AG20443 (cell line): ENCODE data around the gene PALMD.

Source experiments
- DNase-seq: peaks from one replicate; pipeline ENCODE4 v3.0.0; 2012; ENCODE audit warnings: low spot score, mixed read lengths

The PALMD gene

DNA sequence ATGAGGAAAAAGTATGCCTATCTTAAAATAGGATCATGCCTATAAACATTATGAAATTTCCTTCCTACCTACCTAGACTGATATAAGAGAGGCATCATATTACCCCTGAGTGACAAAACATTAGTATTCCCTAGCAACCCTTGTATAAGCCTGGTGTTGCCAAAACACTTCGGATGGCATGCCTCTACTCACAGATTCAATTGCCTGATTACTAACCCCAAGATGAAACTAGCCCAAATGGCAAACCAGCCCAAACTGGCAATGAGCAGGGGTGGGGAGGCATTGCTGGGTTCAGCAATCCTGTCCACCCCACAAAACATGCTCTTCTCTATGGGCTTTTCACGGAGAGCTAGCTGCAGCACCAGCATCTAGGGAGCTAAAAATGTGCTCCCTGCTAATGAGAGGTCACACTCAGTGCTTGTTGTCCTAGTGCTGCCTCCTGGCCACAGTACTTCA lies 13.9 kb downstream of the PALMD start:
- DNase-seq = peak; percentile 21

DNA sequence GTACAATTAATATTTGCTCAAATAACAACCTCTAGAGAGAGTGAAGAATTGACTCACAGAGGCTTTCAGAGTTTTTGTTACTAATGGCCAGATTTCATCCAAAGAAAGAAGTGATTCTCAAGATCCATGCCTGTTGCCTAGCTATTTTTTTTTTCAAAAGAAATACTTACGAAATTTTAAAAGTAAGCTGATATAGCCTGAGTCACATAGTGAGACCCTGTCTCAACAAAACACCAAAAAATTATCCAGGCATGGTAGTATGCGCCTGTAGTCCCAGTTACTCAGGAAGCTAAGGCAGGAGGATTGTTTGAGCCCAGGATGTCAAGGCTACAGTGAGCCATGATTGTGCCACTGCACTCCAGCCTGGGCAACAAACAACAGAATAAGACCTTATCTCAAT lies 14.6 kb downstream of the PALMD start:
- no peak for DNase-seq

DNA sequence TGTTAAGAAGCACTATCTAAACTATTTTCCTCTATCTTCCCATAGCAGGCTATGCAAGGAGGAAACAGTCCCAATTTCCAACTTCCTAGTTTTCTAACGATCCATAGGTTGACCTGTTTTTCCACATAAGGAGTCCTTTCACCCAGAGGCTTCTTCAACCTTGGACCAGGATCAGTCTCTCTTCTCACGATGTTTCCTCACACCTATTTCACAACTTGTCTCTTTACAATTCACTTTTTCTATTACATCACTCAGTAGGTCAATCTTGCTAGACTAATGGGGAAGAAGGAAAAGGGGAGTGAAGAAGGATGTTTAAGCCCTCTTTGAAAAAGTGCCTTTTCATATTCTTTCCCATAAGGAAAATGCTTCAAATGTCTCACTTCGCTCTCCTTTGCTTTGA lies 15.9 kb downstream of the PALMD start:
- DNase-seq = no peak

DNA sequence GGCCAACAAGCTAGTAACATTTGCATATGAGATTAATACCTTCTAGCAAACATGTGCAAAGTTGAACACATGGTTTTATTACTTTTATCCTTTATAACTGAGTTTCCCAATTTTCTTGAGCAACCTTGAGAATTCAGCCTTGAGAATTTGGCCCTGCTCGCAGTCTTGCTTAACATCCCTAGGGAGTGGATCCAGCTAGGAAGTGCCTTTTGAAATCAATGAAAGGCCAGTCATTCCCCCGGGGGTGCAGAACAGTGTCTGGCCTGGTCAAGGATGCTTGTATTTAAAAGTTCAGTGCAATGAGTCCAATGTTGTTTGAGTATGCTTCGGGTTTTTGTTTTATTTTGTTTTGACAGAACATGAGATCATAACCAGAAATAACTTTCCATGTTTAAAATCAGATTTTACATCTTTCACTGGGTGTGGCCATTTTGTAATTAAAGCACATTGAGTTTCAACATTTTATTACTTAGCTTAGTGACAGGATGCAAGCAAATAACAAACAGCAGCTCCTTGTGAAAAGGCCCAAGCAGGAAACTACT lies 16.7 kb downstream of the PALMD start:
- peak; percentile 77 for DNase-seq

DNA sequence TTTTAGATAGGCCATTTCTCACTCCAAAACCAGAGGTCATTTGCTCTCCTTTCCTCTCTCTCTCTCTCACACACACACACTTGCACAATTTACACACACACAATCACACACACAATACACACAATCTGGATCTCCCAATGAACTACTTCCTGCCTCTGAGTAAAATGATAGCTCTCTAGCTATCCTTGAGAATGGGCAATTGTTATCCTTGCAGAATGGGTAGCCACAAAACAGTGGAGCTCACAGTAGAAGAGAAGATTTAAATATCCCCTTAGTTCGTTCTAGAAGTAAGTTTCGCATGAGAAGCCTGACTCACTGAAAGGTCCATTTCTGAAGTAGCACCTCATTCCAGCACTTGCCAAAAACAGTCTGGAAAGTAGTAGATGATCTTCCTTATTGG lies 17.6 kb downstream of the PALMD start:
- DNase-seq = no peak

DNA sequence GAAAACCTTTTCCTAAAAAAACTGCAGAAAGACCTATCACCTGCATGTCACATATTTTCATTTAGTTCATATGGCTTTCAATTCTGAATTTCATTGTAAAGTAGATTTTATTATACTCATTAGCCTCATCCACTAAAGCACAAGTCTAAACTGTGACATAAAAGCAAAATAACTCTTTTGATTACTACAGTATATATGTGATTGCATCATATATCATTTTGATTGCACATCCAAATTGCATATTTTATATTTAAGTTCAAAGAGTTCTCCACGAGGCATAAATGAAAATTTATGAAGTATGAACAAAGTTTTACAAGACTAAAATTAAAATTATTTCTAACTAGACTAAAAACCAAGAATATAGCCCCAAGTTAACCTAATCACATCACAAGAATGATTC lies 19.3 kb downstream of the PALMD start:
- no peak for DNase-seq

DNA sequence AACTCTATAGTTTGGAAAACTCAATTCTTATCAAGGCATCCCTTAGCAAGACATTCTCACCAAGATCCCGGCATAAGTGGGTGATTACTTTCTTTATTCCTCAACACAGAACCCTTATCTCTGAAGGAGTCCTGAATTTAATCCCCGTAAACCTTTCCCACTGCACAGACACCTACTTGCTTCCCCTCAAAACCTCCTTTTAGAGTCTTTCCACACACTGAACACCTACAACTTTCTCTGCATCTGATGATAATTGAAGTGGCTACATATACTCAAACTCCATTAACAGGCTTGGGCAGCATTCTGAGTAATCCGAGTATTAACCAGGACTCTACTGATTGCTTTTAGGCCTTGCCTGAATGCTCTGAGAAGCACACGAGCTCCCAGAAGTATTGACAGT lies 23.5 kb downstream of the PALMD start:
- DNase-seq = no peak

DNA sequence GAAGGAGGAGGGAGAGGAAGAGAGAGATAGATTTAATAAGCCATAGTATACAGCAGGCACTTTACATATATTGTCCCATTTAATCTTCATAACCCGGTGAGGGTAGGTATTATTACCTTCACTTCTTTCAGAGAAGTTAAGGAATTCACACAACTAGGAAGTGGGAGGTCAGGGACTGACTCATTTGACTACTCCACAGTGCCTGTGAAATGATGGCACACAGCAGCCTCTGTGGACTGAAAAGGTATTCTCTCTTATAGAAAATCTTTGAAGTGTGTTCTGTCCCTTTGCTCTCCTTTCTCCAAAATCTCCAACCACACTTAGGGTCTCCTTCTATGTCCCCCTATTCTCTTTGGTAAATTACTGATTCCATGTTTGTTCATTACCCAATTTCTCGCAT lies 23.9 kb downstream of the PALMD start:
- DNase-seq = no peak

DNA sequence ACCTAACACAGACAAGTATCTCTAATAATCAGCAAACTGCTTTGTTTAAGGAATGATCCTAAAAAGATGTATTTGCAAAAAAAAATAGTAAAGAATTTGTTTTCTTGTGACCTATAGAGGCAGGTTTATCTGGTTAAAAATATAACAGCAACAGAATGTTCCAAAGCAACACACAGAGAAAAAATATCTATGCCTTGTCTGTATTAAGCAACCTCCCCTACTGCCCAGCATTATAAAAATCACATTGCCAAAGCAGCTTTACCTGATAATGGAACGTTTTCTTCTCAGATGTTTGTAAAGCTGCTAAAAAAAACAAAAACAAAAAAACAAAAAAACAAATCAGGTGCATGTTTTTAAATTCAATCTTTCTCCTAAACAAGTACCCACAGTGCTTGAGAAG lies 24.7 kb downstream of the PALMD start:
- DNase-seq = no peak

DNA sequence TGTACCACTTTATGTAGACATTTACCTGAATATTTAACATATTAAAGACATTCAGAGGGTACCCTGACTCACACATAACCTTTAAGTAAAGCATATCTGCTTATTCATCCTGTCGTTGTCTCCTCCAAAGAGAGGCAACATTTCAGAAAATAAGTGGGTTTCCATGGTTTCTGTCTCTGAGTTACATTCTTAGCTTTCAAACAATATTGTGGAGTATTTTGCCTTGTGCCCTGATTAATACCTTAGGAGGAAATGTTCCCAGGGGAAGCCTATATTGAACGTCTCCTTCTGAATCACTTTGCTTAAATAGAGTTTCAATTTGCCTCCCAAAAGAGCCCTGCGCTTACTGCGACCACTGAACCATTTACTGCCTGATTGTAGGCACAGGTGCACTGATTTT lies 26.1 kb downstream of the PALMD start:
- no peak for DNase-seq

DNA sequence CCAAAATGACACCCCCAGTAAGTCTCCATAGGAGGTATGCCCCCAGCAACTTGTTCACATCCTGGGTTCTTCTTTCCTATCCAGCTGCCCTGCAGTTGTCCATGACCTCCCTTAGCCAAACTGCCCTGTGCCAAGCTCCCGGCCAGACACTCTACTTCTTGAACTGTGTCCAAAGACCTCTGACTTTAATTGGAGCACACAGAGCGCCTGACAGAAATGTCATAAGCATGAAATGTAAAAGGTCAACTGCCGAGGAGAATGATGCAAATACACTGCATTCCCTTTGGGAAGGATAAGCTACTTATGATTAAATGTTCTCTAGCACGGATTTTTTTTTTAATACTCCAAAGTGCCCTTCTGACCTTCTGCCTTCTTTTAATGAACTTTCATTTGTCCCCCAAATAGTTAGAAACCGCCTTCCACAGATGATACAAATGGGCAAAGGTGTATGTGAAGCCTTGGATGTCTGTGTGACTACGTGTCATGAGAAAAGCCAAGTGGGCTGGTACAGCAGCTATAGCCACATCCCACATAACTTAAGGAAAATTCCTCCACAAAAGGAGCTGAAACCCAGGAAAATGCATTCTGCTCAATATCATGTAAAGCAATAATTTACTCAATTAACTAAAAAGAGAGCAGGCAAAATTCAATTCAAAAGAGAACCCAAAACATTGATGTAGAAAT lies 26.8 kb downstream of the PALMD start:
- DNase-seq = peak; percentile 13

DNA sequence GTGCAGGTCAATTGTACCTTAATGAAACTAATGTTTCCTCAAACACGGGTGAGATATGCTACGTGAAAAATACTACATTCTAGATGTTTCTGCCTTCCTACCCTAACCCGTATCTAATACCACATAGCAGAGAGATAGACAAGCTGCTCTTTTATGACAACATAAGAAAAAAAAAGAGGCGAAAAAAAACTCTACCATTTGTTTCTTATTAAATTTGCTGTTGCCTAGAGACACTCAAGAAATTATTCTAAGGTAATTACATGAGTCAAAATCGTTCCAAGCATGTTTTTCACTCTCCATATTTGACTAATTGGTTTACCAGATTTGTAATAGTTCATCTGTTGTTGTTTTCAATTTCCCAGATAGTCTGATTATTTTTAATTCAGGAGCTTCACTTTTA lies 27.4 kb downstream of the PALMD start:
- no peak for DNase-seq

DNA sequence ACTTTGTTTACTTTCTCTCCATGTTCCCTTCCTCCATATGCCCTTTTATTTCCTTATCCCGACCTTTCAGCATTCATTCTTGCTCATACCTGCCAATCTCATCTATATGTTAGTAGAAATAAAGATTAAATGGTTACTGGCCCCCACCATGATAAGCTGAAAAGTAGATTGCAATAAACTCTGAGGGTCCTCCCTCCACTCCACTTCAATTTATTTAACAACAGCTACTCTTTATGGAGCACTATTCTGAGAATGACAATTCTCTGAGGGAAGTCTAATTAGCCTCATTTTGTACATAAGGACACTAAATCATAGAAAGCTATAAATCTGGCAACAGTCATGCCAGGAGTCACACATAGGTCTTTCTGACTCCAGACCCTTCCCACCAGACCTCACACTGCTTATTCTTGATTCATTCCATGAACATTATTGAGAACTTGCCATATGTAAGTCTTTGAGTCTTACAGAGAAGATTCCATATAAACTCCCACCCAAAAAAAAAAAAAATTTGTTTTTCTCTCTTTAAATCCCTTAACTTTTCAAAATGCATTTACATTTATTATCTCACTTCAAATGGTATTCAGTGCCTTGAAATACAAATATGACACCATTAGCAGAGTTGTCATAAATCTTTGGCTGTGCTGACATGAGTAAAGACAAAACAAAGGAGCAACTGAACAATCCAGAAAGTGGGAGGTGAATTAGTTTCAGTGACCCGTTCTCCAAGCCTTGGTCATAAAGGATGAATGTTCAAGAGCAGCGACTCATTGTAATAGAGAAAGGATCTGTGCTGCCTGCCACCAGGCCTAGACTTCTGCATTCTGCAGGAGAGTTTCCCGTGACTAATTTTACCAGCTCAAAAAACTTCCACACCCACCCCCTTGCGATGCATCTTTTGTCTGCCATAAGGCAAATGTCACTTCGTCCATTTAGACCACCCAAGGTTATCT lies 28.5 kb downstream of the PALMD start:
- no peak for DNase-seq

DNA sequence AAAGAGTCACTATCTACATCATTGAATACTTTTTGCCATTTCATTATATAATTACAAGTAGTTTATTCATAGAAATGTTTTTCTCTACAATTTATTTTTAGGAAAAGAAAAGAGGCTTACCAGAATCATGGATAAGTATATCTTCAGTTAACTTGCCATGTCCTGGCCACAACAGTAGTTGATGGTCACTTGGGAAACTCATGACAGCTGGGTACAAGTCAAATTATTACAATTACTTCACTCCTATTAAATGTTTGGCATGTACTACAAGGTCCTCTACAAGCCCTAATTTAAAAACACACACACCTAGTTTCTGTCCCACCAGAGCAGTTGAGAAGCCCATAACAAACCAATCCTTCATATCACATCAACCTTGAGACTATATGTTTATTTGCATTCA lies 29.4 kb downstream of the PALMD start:
- no peak for DNase-seq

DNA sequence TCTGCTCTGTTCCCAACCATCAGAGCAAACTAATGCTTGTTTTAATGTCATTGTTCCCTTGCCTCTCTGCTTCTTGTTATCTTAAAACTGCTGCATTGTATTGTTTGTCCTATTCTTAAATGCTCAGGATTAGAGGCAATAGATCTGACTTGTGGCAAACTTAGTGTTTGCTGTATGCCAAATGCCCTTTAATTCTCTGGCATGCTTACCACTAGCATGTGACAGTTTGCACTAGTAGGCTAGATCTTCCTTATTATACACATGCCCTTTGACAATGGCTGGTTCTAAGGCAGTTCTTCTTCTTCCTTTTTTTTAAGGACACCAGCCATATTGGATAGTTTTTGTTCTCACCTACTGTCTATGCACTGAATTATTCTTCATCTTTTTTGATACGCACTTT lies 30.1 kb downstream of the PALMD start:
- DNase-seq = no peak

DNA sequence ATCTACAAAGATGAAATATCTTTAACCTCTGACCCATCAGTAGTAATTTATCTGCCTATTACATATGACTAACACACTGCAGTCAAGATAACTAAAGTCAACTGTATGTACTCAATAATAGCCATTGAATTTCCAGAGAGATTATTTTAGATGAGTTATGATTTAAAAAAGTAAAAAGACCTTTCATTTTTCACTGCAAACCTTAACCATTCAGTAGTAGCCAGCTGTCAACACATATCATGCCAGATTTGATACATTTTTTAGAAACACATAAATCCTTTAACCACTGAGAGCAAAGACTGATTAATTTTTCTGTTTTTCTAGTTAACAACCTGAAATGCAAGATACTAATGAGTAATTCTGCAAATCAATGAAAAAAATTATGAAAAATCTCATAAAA lies 31.0 kb downstream of the PALMD start:
- DNase-seq = no peak

DNA sequence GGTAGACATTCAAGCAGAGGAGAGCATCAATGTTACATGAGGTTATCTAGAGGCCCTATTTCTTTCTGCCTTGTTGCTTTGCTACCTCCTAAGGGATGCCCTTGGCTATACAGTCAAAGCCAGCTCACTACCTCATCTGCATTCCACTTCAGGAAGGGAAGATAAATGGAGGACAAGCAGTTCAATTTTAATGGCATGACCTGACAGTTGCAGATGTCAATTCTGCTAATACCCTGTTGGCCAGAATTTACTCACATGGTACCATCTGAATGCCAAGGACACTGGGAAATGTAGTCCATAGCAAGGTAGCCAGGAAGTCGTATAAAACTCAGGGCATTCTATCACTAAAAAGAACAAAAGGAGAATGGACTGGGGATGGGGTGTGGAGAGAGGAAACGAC lies 31.5 kb downstream of the PALMD start:
- DNase-seq = no peak

DNA sequence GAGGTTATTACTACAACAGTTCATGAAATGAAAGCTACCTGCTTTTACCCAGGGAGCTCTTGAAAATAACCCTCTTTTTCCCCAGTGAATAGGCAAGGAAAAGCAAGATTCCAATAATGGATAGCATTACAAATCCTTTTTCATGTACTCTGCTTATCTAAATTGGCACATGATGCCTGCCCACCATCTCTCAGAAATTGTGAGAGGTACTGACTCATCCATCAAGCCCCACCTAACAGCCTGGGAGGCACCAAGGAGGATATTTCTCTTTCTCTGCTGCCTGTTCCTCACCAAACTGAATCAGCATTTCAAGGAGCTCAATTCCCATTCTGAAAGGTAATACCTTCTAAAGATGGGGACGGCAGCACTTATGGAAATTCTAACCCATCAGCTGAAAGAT lies 34.4 kb downstream of the PALMD start:
- DNase-seq = no peak

DNA sequence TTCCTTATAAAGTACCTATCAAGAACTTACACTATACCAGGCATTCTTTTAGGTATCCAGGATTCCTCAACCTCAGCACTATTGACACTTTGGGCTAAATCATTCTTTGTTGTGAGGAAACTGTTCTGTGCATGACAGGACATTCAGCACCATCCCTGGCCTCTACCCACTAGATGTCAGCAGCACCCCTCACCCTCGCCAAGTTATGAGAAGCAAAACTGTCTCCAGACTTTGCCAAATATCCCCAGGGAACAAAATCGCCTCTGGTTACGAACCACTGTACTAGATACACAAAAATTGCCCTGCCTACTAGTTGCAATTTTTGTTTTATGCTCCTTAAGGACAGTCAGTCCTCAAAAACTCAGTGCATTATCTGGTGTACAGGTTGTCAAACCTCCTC lies 35.7 kb downstream of the PALMD start:
- DNase-seq = no peak

DNA sequence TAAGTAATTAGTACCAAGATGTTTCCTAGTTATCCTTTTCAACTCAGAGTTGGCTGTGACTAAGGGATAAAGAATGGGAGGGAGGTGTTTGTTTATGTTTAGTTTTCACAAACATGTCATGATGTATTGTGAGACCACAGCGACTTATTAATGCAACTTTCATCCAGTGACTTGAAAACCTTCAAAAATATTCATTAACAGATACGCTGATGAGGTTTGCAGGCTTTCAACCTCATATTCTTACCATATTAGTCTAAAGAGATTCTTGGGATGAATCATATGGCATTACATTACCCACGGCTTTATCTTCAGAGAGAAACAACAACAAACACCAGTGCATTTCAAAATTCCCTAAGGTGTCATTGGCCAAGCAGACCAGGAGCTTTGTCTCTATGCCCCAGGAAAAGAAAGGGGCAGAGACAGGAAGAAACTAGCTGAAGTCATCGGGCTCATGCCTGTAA lies 36.4 kb downstream of the PALMD start:
- DNase-seq = peak; percentile 60

DNA sequence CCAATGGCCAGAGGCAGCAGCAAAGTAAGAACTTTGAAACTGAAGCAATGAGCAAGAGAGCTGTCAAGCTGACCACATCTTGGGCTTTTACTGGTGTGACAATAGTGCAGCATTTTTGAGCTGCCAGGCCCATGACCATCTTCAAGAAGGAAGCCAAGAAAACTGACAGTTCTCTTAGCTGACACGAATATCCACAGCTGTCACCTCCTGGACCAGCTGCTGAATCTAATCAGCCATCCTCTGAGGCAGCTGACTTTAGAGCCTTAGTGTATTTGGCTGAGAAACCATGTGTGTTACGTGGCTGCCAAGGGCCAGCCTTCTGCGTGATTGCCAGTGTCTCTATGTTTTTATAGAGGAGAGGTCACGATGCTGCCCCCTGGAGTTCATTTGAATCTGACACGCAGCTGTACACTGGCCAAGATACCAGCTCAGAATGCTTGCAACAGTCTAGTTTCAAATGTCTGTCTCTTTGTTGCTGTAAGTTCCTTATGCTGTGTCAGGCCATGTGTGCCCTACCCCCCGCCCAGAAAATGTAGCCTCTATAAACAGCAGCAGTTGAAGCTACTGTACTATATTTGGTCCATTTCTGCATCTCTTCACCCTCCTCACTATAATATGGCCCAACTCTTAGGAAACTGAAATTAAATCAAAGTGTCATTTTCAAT lies 39.7 kb downstream of the PALMD start:
- DNase-seq = peak; percentile 80

DNA sequence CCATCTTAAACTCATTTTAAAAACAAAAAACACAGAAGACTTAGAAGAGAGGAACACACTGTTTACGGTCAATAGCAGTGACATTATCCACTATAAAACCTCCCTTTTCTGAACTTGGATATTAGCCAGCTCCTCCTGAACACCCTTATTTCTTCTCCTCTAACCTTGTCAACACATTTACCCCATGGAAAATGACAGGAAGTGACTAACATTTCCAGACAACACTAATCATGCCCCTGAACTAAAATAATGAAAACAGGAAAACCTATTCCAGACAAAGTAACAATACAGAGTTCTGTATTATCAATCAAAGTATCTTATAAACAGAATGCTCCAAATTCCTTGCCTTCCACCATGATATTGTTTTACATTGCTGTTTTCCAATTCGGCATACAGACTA lies 45.3 kb downstream of the PALMD start:
- DNase-seq = no peak

DNA sequence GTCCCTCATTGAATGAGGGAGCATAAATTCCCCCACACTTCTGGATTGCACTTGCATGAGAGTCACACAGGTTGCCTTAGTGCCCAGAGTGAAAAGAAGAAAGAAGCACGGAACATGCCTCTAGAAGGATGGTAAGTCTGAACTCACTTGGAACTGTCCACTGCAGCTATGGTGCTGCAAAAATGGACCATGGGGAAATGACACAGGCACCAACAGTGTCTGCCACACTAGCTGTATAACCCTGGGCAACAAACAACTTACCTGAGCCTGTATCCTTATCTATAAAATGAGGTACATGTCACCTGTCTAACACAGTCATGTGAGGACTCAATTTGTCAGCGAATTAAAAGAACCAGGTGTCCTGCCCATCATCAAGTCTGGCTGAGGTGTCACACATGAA lies 50.7 kb downstream of the PALMD start:
- DNase-seq = no peak
